GM23338 (cell line): Measurements from ENCODE around the gene LRRC39. TPM values are rescaled to one million over a fixed set of nuclear protein-coding genes. Genes with fewer than 3 reads are reported as not detected.

Experiments used
- ATAC-seq: fragments of 200-7000 bp; cut with Tn5 transposase; 3 replicates; pipeline ENCODE4 v1.9.1; 2020
- DNase-seq: peaks from one replicate; pipeline ENCODE4 v3.0.0-alpha.2; 2015; ENCODE audit warnings: low spot score
- H2AFZ ChIP-seq: fragments of 200-600 bp; sonication (generic); 2 replicates; pipeline ENCODE4 v1.8.0; 2016; ENCODE audit warnings: antibody characterized with exemption, mild to moderate bottlenecking, moderate library complexity
- H3F3A ChIP-seq: fragments of 200-600 bp; sonication (generic); replicated peaks from 2 replicates; pipeline ENCODE4 v1.8.0; 2017; ENCODE audit warnings: antibody characterized with exemption, mixed run types, low read depth
- H3K27ac ChIP-seq: fragments of 200-600 bp; sonication (generic); 2 replicates; pipeline ENCODE4 v1.6.1; 2016; ENCODE audit warnings: low read depth
- H3K27me3 ChIP-seq: fragments of 200-600 bp; sonication (generic); 2 replicates; pipeline ENCODE4 v1.8.0; 2016; ENCODE audit warnings: mild to moderate bottlenecking, mixed run types, moderate library complexity; ENCODE audit not compliant: insufficient read depth
- H3K36me3 ChIP-seq: fragments of 200-600 bp; sonication (generic); 2 replicates; pipeline ENCODE4 v1.8.0; 2016; ENCODE audit warnings: mild to moderate bottlenecking; ENCODE audit not compliant: insufficient read depth
- H3K4me1 ChIP-seq: fragments of 200-600 bp; sonication (generic); 2 replicates; pipeline ENCODE4 v1.8.0; 2016; ENCODE audit warnings: mild to moderate bottlenecking, moderate library complexity; ENCODE audit not compliant: insufficient read depth
- H3K4me2 ChIP-seq: fragments of 200-600 bp; sonication (generic); 2 replicates; pipeline ENCODE4 v1.7.1; 2017; ENCODE audit warnings: mixed run types
- H3K4me3 ChIP-seq: fragments of 200-600 bp; sonication (generic); 2 replicates; pipeline ENCODE4 v1.6.1; 2016; ENCODE audit warnings: mixed run types
- H3K79me2 ChIP-seq: fragments of 200-600 bp; sonication (generic); replicated peaks from 2 replicates; pipeline ENCODE4 v1.8.0; 2017; ENCODE audit warnings: mild to moderate bottlenecking; ENCODE audit not compliant: insufficient read depth
- H3K9me2 ChIP-seq: fragments of 200-600 bp; sonication (generic); 2 replicates; pipeline ENCODE4 v1.8.0; 2017; ENCODE audit not compliant: insufficient read depth
- H4K20me1 ChIP-seq: fragments of 200-600 bp; sonication (generic); replicated peaks from 2 replicates; pipeline ENCODE4 v1.8.0; 2017; ENCODE audit warnings: mild to moderate bottlenecking; ENCODE audit not compliant: insufficient read depth
- H3K27ac Mint-ChIP-seq: 2 replicates; pipeline ENCODE4 v1.8.0; 2020; ENCODE audit warnings: inconsistent platforms, mild to moderate bottlenecking, moderate library complexity, mixed read lengths
- H3K27me3 Mint-ChIP-seq: 3 replicates; pipeline ENCODE4 v1.8.0; 2022; ENCODE audit warnings: low read depth, mild to moderate bottlenecking, moderate library complexity, mixed read lengths, inconsistent platforms; ENCODE audit not compliant: insufficient read depth, poor library complexity
- H3K36me3 Mint-ChIP-seq: 3 replicates; pipeline ENCODE4 v1.8.0; 2021; ENCODE audit warnings: low read depth, mild to moderate bottlenecking, inconsistent platforms, moderate library complexity, mixed read lengths
- H3K4me1 Mint-ChIP-seq: 3 replicates; pipeline ENCODE4 v1.8.0; 2020; ENCODE audit warnings: mild to moderate bottlenecking, inconsistent platforms, mixed read lengths
- H3K4me3 Mint-ChIP-seq: 3 replicates; pipeline ENCODE4 v1.8.0; 2021; ENCODE audit warnings: moderate library complexity, mild to moderate bottlenecking, inconsistent platforms, mixed read lengths
- H3K9me3 Mint-ChIP-seq: 3 replicates; pipeline ENCODE4 v1.8.0; 2020; ENCODE audit warnings: moderate library complexity, mild to moderate bottlenecking, inconsistent platforms, mixed read lengths
- CREB1 ChIP-seq: fragments of 250-450 bp; sonication (Bioruptor Pico); IDR thresholded peaks from 2 replicates; pipeline ENCODE4 v1.5.0; 2020; ENCODE audit warnings: low read depth, mild to moderate bottlenecking, moderate library complexity
- EZH2 ChIP-seq: fragments of 200-600 bp; sonication (generic); IDR thresholded peaks from one replicate; pipeline ENCODE4 v1.8.0; 2017; ENCODE audit warnings: antibody characterized with exemption, mild to moderate bottlenecking, low read depth; ENCODE audit not compliant: unreplicated experiment
- EZH2phosphoT487 ChIP-seq: fragments of 200-600 bp; sonication (generic); IDR thresholded peaks from one replicate; pipeline ENCODE4 v1.8.1; 2018; ENCODE audit warnings: antibody characterized with exemption; ENCODE audit not compliant: unreplicated experiment
- JUNB ChIP-seq: IDR thresholded peaks from one replicate; pipeline ENCODE4 v1.6.1; 2016; ENCODE audit warnings: antibody characterized with exemption; ENCODE audit not compliant: unreplicated experiment
- NANOG ChIP-seq: IDR thresholded peaks from 2 replicates; pipeline ENCODE4 v1.6.1; 2016; ENCODE audit warnings: antibody characterized with exemption, borderline replicate concordance
- POLR2AphosphoS5 ChIP-seq: IDR thresholded peaks from 2 replicates; pipeline ENCODE4 v1.6.1; 2016; ENCODE audit warnings: antibody characterized with exemption, low read depth
- REST ChIP-seq: IDR thresholded peaks from one replicate; pipeline ENCODE4 v1.6.1; 2018; ENCODE audit warnings: antibody characterized with exemption; ENCODE audit not compliant: unreplicated experiment
- STAT1 ChIP-seq: IDR thresholded peaks from one replicate; pipeline ENCODE4 v1.6.1; 2016; ENCODE audit warnings: antibody characterized with exemption; ENCODE audit not compliant: unreplicated experiment
- ZNF114 ChIP-seq: fragments of 250-450 bp; sonication (Bioruptor Pico); IDR thresholded peaks from 2 replicates; pipeline ENCODE4 v1.5.0; 2020; ENCODE audit warnings: mild to moderate bottlenecking, moderate library complexity
- ZNF331 ChIP-seq: fragments of 250-450 bp; sonication (Bioruptor Pico); IDR thresholded peaks from 2 replicates; pipeline ENCODE4 v1.5.0; 2020; ENCODE audit warnings: low read depth, mild to moderate bottlenecking, moderate library complexity
- ZNF462 ChIP-seq: fragments of 250-450 bp; sonication (Bioruptor Pico); IDR thresholded peaks from 2 replicates; pipeline ENCODE4 v1.5.0; 2020; ENCODE audit warnings: mild to moderate bottlenecking, moderate library complexity
- polyA plus RNA-seq: library from polyadenylated mRNA; unstranded; fragments of >200 nt; fragmentation: Nextera tagmentation; extraction: Ambion mirVana; gene quantifications from 2 replicates; pipeline ENCODE4 v1.2.1, GENCODE V29; 2016
- total RNA-seq: library from RNA; depleted of rRNA; stranded (reverse); fragments of >200 nt; shearing (Covaris generic); gene quantifications from 2 replicates; pipeline ENCODE4 v1.2.3, GENCODE V29; 2014
- TF ChIP-seq, protein P1 (sequence below): IDR thresholded peaks from 2 replicates; pipeline ENCODE4 v1.6.1; 2016; ENCODE audit warnings: antibody characterized with exemption
- TF ChIP-seq, protein P2 (sequence below), 2 experiments: fragments of 200-600 bp in 1 of 2; sonication (generic) in 1 of 2; conservative IDR thresholded peaks; 2 replicates each; pipeline versions ENCODE4 v1.5.1 to v1.6.1; 2016 to 2017; ENCODE audit warnings: antibody characterized with exemption in 2 of 2, low read depth in 2 of 2, mild to moderate bottlenecking in 2 of 2, moderate library complexity in 1 of 2

Gene LRRC39
- total and polyA plus RNA-seq, 2 experiments from 2014 or later, result 0.48 to 0.87 TPM

GRCh38 chr1:100152271-100152670 lies 25.8 kb downstream of the LRRC39 start:
- Histone ChIP-seq H3K27me3 (no peaks in the 10 kb centered on the region), H3K4me3 (no peak overlapping the region), H3K27ac (no peak overlapping the region), H4K20me1 (no peaks in the 10 kb centered on the region), H3F3A (no peaks in the 10 kb centered on the region), H3K36me3 (no peaks in the 10 kb centered on the region; the same call in 1 of the 2 replicates), H3K79me2 (no peaks in the 10 kb centered on the region), H3K4me1 (peaks cover 4% of the 10 kb centered on the region), H2AFZ (no peak overlapping the region), H3K9me2 (no peaks in the 10 kb centered on the region), H3K4me2 (no peak overlapping the region)
- Mint-ChIP-seq H3K36me3 (peaks cover 7% of the 10 kb centered on the region), H3K27ac (no peak overlapping the region), H3K4me3 (no peak overlapping the region), H3K9me3 (no peaks in the 10 kb centered on the region; the same call in 2 of the 3 replicates), H3K4me1 (peaks cover 10% of the 10 kb centered on the region), H3K27me3 (peaks cover 4% of the 10 kb centered on the region)
- TF ChIP-seq REST (no peak), ZNF114 (CRISPR knock-in tag) (no peak), EZH2phosphoT487 (no peak), POLR2AphosphoS5 (no peak), CREB1 (no peak), ZNF331 (CRISPR knock-in tag) (no peak), ZNF462 (CRISPR knock-in tag) (no peak), JUNB (no peak), EZH2 (no peak), STAT1 (no peak), NANOG (no peak)
- TF ChIP-seq, protein P1, sequence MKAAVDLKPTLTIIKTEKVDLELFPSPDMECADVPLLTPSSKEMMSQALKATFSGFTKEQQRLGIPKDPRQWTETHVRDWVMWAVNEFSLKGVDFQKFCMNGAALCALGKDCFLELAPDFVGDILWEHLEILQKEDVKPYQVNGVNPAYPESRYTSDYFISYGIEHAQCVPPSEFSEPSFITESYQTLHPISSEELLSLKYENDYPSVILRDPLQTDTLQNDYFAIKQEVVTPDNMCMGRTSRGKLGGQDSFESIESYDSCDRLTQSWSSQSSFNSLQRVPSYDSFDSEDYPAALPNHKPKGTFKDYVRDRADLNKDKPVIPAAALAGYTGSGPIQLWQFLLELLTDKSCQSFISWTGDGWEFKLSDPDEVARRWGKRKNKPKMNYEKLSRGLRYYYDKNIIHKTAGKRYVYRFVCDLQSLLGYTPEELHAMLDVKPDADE, result no peak
- TF ChIP-seq, protein P2, sequence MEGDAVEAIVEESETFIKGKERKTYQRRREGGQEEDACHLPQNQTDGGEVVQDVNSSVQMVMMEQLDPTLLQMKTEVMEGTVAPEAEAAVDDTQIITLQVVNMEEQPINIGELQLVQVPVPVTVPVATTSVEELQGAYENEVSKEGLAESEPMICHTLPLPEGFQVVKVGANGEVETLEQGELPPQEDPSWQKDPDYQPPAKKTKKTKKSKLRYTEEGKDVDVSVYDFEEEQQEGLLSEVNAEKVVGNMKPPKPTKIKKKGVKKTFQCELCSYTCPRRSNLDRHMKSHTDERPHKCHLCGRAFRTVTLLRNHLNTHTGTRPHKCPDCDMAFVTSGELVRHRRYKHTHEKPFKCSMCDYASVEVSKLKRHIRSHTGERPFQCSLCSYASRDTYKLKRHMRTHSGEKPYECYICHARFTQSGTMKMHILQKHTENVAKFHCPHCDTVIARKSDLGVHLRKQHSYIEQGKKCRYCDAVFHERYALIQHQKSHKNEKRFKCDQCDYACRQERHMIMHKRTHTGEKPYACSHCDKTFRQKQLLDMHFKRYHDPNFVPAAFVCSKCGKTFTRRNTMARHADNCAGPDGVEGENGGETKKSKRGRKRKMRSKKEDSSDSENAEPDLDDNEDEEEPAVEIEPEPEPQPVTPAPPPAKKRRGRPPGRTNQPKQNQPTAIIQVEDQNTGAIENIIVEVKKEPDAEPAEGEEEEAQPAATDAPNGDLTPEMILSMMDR (conservative IDR thresholded peaks at IDR 0.05; ENCODE audit: low read depth in 2 of 2), result no peak
- ATAC-seq, result no peak
- DNase-seq, result no peak
